ENCODE data around the gene TULP4.

Gene TULP4, protein sequence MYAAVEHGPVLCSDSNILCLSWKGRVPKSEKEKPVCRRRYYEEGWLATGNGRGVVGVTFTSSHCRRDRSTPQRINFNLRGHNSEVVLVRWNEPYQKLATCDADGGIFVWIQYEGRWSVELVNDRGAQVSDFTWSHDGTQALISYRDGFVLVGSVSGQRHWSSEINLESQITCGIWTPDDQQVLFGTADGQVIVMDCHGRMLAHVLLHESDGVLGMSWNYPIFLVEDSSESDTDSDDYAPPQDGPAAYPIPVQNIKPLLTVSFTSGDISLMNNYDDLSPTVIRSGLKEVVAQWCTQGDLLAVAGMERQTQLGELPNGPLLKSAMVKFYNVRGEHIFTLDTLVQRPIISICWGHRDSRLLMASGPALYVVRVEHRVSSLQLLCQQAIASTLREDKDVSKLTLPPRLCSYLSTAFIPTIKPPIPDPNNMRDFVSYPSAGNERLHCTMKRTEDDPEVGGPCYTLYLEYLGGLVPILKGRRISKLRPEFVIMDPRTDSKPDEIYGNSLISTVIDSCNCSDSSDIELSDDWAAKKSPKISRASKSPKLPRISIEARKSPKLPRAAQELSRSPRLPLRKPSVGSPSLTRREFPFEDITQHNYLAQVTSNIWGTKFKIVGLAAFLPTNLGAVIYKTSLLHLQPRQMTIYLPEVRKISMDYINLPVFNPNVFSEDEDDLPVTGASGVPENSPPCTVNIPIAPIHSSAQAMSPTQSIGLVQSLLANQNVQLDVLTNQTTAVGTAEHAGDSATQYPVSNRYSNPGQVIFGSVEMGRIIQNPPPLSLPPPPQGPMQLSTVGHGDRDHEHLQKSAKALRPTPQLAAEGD (N-terminal part only)

DNA sequence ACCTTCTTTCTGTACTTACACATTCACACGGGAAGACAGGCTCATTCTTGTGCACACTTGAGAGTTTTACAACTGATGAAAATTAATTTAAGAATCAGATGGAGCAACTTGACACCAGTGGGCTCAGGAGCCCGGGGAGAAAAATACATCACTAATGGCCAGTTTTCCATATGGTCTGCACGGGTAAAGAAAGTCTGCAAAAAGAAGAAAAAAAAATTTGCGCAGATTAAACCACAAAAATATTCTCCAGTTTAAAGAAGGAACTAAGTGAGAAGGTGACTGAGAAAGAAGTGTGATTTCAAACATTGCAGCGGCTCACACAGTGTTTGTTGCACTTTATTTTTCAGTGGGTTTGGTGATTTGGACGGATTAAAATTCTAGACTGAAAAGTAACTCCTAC is at the start of gene TULP4:
TULP4 (plus strand) TSS at position 301 of the 400 bp plus-strand sequence. CDS start 1,552 bp downstream, outside the sequence.
- DNase-seq, result no peak

DNA sequence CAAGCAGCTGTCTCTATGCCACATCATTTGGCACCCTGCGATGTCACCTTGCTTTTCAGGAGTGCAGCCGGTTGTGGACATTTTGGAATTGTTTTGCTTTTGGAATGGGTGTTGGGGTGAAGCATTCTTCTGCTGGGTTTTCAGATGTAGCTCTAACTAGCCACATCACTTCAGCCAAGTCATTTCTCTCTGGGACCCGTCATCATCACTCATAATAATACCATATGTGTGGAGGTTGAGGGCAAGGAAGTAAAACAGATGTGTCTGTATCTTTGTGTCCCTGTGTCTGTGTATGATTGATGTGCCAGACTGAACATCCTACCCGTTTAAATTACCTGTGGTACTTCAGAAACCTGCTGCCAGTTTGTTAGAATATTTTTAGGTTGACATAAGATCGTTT is 49.5 kb upstream of the TULP4 start:
- no peak for DNase-seq

DNA sequence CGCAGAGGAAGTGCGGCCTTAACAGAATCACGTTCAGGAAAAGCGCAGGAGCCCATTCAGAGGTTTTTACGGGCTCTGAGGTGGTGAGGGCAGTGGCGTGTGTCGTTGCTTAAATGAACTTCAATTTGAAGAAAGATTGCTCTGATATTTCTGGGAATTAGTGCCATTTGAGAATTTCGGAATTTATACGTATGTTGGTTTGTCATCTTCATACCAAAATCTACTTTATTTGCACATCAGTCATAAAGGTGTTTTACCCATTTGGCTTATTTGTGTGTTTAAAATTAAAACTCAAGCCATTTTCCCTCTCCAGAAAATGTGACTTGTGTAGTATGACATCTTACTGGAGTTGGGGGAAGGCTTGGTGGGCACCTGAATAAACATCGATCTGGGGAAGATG is 48.1 kb upstream of the TULP4 start:
- DNase-seq, result no peak

DNA sequence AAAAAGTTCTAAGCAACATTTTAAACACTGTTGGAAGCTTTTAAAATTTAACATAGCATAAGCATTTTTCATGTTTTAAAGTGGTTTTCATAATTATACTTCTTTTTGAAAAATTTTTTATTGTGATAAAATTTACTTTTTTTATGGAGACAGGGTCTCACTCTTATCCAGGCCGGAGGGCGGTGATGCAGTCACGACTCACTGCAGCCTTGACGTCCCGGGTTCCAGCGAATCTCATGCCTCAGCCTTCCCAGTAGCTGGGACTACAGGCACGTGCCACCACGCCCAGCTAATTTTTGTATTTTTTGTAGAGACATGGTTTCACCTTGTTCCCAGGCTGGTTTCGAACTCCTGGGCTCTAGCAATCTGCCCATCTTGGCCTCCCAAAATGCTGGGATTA is 46.1 kb upstream of the TULP4 start:
- no peak for DNase-seq

DNA sequence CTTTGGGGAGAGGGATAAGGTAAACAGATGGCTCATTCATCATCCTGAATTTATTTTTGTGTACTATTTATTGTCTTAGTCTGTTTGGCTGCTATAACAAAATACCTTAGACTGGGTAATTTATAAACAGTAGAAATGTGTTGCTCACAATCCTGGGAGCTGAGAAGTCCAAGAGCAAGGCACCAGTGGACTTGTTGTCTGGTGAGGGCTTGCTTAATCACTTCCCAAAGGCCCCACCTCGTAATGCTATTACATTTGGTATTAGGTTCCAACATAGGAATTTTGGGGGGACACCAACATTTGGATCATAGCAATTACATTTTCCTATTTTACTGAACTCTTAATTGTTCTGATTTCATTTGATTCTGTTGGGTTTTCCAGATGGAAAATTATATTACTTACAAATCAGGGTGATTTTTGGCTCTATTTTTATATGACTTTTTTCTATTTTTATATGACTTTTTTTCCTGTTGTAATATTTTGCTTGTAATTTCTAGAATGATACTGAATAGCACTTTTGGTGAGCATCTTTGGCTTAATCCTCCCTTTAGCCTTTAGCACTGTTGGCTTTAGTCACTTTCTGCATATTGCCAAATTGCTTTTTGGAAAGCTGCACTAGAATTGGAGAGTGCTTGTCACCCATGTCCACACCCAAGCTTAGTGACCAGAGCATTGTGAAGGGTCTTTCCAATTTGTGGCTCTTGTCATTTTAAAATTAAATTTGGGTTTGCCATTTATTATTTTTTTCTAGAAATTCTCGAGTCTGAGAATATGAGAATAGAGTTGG is 43.7 kb upstream of the TULP4 start:
- DNase-seq, result no peak

DNA sequence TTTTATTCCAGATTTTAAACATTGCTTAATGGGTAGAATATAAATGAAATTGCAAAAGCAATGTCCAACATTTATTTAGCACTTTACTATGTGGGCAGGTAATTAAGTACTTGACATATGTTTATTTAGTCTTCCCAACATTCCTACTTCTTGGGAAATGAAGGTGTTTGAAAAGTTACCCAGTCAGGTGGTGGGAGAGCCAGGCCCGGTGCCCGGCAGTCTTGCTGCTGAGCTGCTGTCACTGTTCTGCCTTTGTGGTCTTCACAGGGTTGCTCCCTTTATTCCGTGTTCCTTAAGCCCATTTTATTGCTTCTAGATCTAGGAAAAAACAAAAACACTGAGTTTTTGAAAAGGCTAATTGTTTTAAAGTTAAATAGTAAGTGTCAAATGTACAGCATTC is 42.6 kb upstream of the TULP4 start:
- DNase-seq, result no peak

DNA sequence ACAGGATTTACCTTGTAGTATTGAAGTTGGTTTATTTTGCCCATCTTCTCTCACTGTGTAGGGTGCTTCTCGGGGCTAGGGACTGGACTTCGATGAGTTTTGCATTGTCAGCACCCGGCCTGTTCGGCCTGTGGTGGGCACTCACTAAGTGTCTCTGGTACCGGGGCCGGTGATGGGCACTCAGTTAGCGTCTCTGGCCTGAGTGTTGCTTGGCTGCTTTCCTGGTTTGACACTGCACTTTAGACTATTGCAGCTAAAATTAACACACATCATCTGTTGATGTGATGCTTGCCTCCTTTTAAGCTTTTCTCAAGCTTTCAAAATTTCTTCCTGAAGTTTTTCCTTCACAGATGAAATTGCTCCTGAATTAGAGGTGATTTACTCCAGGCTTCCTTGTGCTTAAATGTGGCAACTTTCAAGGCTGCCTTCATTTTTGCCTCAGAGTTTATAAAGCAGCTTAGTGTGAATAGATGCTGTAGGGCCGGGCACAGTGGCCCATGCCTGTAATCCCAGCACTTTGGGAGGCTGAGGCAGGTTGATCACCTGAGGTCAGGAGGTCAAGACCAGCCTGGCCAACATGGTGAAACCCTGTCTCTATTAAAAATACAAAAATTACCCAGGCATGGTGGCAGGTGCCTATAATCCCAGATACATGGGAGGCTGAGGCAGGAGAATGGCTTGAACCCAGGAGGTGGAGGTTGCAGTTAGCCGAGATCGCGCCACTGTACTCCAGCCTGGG is 41.7 kb upstream of the TULP4 start:
- DNase-seq, result no peak

DNA sequence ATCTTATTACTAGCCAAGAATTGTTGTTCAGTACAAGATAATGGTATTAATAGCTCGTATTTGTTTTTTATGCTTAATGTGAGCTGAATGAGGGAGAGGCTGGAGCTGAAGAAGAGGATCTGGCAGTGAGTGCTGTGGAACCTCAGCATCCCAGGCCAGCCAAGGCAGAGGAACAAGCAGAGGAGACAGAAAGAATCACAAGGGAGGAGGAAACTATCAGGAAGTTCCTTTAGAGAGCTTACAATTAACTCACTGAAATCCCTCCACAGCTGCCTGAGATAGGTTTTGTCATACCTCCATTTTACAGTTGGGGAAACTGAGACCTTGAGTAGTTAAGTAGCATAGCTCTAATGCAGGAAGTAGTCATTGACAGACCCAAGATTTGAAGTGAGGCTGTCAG is 39.9 kb upstream of the TULP4 start:
- DNase-seq, result no peak

DNA sequence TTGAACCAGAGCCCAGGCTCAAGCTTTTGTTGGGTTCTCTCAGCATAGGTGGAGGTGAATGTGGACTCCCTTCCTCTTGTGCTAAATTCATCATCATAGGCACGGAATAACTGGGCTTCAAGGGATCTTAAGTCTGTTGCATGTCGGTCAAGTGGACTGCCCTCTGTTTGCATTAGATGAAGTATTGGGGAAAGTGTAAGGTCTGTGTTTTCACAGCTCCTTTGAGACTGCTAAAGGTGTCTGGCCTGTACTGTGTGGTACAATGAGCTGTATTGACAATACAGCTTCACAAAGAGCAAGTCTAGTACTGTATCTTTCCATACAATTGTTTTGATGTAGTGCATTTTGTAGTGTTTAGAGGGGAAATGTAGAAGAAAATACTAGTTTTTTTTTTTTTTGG is 34.3 kb upstream of the TULP4 start:
- DNase-seq, result no peak

DNA sequence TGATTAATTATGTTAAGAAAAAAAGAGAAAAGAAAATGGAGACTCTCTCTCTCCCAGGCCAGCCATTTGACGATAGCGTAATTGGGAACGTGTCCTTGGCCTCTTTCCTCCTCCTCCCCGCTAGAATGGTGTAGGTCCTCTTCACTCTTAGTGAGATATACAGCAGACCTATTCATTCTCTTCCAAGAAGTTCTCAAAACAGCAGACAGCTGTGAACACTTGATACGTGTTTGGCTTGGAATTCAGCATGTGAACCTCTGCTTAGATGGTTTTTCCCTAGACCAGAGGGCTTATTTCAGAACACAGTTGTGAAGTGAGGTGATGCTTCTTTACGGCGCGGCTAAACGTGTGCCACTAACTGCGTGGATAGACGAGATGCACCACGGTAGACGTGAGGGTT is 32.6 kb upstream of the TULP4 start:
- DNase-seq, result no peak

DNA sequence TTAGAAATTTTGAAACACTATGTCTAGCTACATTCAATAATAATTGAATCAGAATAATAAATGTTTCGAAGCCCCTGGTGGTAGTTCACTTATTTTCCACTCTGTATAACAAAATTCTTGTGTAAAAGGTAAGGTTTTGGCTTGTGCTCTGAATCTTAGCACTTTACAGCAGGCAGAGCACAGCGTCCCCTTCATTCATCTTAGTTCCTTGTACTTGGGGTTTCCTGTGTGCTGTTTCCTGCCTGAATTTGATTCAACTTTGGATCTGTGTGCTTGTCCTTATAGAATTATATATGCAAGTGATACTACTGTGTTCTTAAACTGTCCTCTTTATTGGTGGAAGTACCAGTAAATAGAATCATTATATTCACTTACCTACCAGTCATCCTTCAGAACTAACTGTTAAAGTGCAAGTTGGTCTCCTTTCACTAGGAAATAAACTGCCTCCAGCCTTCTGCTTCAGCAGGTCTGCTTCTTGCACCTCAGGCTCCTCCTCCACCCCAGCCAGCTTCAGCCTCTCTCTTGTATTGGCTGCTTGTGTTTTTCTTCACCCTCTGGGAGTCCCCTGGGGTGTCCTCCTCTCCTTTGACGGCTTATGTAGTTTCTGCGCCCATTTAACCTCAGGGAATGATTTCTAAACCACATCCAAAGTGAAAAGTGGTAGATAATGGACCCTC is 28.8 kb upstream of the TULP4 start:
- DNase-seq, result no peak

DNA sequence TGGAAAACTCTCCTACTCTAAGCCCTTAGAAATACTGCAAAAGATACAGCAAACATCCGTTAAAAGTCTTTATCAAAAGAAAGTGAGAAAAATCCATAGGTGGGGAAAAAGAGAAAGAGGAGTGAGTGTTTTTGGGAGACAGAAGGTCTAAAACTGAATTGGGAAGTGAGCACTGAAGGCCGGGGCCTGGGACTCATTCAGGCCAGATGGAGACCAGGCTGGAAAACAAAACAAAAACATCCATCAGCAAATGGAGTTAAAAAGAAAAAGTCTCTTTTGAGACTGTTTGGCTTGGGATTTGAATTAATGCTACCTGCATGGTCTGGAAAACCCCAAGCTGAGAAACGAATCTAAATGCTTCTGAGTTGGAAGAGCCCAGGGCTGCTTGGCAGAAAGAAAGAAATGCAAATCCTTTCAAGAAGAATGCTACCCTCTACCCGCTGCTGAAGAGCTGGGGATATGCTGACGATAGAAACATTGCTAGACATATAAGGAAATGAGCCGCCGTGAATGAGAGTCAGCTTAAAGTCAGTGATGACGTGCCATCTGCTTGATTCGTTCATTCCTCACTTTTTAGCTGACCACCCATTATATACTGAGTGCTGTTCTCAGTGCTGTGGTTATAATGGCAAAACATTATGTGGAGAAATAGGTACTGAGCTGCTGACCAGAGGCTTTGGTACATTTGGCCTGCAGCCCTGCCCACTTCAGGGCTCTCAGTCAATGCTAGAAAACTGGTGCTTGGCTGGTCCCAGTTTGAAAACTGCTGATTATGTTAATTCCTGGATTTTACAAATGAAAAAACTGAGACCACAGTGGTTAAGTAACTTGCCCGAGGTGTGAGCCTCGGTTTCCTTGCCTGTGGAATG is 28.0 kb upstream of the TULP4 start:
- no peak for DNase-seq

DNA sequence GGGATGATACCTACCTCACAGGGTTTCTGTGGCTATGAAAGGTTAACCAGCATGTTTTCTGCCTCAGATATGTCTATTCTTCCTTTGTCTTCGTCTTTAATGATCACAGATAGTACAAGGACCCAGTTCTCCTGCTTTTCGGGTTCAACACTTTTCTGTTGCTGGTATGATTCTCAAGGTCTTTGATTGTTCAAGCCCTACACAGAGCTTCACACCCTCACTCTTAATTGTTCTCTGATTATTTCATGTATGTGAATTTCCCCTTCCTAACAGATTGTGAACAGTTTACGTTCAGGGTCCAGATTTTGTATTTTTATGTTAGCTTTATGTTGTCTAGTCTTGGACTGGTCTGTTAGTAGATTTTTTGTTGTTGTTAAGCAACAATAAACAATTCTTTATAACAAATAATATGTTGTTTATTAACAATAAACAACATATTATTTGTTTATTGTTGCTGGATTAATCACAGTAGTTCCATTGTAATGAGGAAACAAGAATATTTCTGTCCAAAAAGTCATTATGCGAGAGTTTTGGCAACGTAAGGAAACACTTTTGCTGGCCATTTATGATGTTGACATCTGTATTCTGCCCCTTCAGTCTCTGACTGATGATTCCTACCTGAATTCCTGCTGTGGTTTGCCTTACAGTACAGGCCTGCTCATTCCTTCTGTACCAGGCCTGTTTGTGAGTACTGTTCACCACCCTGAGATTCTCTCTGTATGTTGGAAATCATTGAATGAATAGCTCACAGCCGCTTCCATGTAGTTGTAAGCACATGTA is 27.2 kb upstream of the TULP4 start:
- no peak for DNase-seq

DNA sequence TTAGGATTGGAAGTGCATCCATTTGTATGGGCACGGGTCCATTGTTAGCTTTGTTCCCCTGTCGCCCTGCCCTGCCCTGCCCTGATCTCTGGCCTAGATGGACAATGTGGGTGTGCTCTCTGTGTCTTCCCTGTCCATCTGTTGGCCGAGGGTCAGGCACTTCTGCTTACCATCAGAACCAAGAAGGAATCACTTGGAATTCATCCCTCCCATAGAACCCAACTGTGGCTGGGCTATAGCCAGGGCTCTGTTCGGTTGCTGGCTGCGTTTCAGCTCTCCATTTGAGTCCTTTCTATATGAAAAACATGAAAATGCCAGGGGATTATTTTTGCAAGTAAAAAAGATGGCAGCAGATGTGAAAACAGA is 26.6 kb upstream of the TULP4 start:
- no peak for DNase-seq

DNA sequence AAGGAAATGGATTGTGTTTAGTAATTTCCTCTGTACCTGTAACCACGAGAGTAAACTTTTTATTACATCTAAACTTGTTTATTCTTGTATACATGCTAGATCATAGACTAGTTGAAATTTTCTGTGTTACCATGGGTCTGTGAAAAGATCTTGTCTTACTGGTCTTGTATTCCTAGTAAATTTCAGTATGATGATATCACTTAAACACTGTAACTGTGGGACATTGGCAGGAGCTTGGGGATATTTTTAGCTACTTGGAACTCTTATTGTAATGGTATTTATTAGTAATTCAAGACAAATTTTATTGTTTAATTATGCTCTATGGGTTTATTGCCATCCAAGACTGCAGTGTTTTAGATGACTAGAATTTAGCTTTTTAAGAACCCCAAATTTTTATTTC is 25.9 kb upstream of the TULP4 start:
- DNase-seq, result no peak

DNA sequence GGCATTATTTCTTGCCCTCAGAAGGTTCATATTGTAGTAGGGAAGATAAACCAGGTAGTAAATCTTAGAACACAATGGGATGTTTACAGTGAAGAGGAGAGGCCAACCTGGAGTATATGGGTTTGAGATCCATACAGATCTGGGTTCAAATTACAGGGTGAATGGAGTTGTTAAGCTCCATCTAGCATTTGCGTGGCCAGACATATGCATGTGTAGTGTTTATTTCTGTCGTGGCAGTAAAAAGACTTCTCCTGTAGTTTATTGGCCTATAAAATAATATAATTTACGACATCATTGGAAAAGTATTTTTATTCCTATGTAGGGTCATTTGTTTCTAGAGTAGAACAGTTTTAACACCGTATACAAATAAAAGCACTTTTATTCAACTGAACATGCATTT is 25.2 kb upstream of the TULP4 start:
- no peak for DNase-seq

DNA sequence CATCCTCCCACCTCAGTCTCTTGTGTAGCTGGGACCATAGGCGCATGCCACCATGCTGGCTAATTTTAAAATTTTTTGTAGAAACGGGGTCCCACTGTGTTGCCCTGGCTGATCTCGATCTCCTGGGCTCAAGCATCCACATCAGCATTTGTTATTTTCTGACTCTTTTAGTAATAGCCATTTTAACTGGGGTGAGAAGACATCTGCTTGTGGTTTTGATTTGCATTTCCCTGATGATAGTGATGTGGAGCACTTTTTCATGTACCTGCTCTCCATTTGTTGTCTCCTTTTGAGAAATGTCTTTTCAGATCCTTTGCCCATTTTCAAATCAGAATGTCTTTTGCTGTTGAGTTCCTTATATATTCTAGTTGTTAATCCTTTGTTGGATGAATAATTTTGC is 22.2 kb upstream of the TULP4 start:
- DNase-seq, result no peak

DNA sequence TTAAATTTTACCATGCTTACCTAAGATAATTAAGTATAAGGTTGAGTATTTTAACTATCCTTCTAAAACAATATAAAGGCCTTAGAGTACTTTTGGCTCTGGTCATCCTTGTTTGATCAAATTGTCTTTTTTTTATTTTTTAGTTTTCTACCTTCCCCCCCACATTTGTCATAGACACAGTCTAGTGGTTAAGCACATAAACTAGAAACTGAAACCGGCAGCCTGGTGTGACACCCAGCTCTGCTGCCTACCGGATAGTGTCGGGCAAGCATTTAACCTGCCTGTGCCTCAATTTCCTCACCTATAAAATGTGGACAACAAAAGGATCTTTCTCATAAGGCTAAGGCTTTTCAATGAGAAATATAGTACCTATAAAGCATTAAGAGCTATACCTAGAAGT is 21.6 kb upstream of the TULP4 start:
- peak; percentile 48 to 55 for DNase-seq

DNA sequence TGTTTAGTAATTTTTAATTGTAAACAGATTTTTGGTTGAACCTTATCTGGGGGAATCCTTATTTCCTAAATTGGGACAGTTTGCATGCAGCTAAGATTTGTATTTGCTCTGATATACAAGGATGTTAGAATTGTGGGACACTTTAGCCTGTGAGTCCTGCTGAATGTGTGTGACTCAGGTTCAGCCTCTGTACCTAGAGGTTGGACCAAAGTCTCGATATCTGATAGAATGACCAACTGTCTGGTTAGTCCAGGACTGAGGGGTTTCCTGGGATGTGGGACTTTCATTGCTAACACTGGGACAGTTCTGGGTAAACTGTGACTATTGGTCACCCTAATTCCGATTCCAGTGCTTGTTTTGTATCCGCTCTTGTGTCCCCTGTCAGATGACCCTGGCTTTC is 20.2 kb upstream of the TULP4 start:
- DNase-seq, result no peak

DNA sequence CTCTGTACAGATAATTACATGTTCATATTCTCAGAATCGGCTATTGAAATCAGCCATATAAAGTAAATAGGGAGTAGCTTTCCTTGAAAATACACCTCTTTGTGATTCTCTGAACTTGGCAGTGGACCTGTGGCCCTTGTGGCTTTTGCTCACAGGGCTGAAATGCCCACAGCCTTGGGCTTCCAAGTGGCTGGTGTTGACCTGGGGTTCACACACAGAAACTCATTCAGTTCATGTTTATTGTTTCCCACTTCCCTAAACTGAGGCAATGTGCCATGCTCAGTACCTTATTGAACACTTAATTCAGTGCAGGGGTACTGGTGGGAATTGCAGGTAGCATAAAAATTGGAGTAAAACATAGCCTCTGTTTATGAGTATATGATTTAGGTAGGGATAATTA is 19.1 kb upstream of the TULP4 start:
- no peak for DNase-seq

All from activated CD4-positive, alpha-beta T cell treated with anti-CD3 and anti-CD28 coated beads for 4 hours (primary cell).